Measurements from ENCODE around the gene RAD51AP1. TPM values are rescaled to one million over a fixed set of nuclear protein-coding genes. Genes with fewer than 3 reads are reported as not detected.

The RAD51AP1 gene
- total RNA-seq, 2 donors from 2014 or later, result 0.26 to 0.33 TPM

Other genes starting within 250 kb of the RAD51AP1 start
- 1 to 10 TPM in 1 of 2 donors, under 1 TPM in 1; 0.33 to 1.6 TPM for gene TIGAR, start 217.7 kb upstream of the RAD51AP1 start, total RNA-seq
- not detected for gene FGF23, start 159.2 kb upstream of the RAD51AP1 start, total RNA-seq
- not detected for gene FGF6, start 93.1 kb upstream of the RAD51AP1 start, total RNA-seq
- 10 to 100 TPM in 1 of 2 donors, 1 to 10 TPM in 1; 7.9 to 13.2 TPM for gene DYRK4, start 23.3 kb downstream of the RAD51AP1 start, total RNA-seq
- gene AKAP3, start 110.2 kb downstream of the RAD51AP1 start, total RNA-seq, result 1 to 10 TPM; 3.4 to 8.2 TPM
- 10 to 100 TPM; 12.5 to 16.9 TPM for gene NDUFA9, start 110.2 kb downstream of the RAD51AP1 start, total RNA-seq
- 1 to 10 TPM in 1 of 2 donors, under 1 TPM in 1; 0.52 to 1.3 TPM for gene GALNT8, start 181.5 kb downstream of the RAD51AP1 start, total RNA-seq

Measured in body of pancreas (tissue), 2 donors.